Neural crest cell (in vitro differentiated cells): ENCODE data around the gene SLC35F6. TPM values are rescaled to one million over a fixed set of nuclear protein-coding genes. Genes with fewer than 3 reads are reported as not detected.

Source experiments
- DNase-seq: peaks from one replicate; pipeline ENCODE4 v3.0.0; 2021; ENCODE audit warnings: low read depth, mixed read lengths, low spot score
- H3K27ac Mint-ChIP-seq: one replicate; pipeline ENCODE4 v1.8.0; 2021; ENCODE audit warnings: mild to moderate bottlenecking, mixed read lengths; ENCODE audit not compliant: unreplicated experiment
- H3K27me3 Mint-ChIP-seq: 2 replicates; pipeline ENCODE4 v1.8.0; 2021; ENCODE audit warnings: low read depth, mild to moderate bottlenecking, mixed read lengths
- H3K36me3 Mint-ChIP-seq: 2 replicates; pipeline ENCODE4 v1.8.0; 2021; ENCODE audit warnings: low read depth, mild to moderate bottlenecking, mixed read lengths
- H3K4me1 Mint-ChIP-seq: 2 replicates; pipeline ENCODE4 v1.8.0; 2021; ENCODE audit warnings: mixed read lengths
- H3K4me3 Mint-ChIP-seq: one replicate; pipeline ENCODE4 v1.8.0; 2021; ENCODE audit warnings: mild to moderate bottlenecking, mixed read lengths
- H3K9me3 Mint-ChIP-seq: 2 replicates; pipeline ENCODE4 v1.8.0; 2021; ENCODE audit warnings: mixed read lengths
- total RNA-seq: library from RNA; stranded (reverse); gene quantifications from 2 replicates; pipeline ENCODE4 v1.2.1, GENCODE V29; 2021
- TF ChIP-seq, protein P1 (sequence below): fragments of 200-600 bp; sonication (generic); conservative IDR thresholded peaks from 2 replicates; pipeline ENCODE4 v1.5.0; 2021; ENCODE audit warnings: antibody characterized with exemption, mild to moderate bottlenecking

SLC35F6 gene
- total RNA-seq, 1 donor from 2014 or later: 30.6 TPM

GRCh38 chr2:26767894-26768487, 3.9 kb downstream of the SLC35F6 start:
- Mint-ChIP-seq H3K27me3 (no peaks in the 10 kb centered on the region), H3K27ac (no peak overlapping the region), H3K4me3 (no peak overlapping the region), H3K4me1 (peaks cover 32% of the 10 kb centered on the region), H3K36me3 (no peaks in the 10 kb centered on the region), H3K9me3 (no peaks in the 10 kb centered on the region)
- DNase-seq: no peak
- TF ChIP-seq, protein P1, sequence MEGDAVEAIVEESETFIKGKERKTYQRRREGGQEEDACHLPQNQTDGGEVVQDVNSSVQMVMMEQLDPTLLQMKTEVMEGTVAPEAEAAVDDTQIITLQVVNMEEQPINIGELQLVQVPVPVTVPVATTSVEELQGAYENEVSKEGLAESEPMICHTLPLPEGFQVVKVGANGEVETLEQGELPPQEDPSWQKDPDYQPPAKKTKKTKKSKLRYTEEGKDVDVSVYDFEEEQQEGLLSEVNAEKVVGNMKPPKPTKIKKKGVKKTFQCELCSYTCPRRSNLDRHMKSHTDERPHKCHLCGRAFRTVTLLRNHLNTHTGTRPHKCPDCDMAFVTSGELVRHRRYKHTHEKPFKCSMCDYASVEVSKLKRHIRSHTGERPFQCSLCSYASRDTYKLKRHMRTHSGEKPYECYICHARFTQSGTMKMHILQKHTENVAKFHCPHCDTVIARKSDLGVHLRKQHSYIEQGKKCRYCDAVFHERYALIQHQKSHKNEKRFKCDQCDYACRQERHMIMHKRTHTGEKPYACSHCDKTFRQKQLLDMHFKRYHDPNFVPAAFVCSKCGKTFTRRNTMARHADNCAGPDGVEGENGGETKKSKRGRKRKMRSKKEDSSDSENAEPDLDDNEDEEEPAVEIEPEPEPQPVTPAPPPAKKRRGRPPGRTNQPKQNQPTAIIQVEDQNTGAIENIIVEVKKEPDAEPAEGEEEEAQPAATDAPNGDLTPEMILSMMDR: no peak

DNA sequence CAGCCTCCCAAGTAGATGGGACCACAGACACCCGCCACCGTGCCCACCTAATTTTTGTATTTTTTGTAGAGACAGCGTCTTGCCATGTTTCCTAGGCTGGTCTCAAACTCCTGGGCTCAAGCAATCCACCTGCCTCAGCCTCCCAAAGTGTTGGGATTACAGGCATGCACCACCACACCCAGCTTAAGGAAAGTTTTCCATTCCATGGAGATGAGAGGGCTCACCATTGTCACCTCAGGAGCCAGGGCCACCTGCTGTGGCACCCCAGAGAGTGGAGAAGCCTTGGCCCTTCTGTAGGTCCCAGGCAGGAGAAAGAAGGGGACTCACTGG, 4.6 kb downstream of the SLC35F6 start:
- Mint-ChIP-seq H3K36me3 (no peaks in the 10 kb centered on the region), H3K4me1 (peaks cover 28% of the 10 kb centered on the region), H3K9me3 (no peaks in the 10 kb centered on the region), H3K27ac (no peak overlapping the region), H3K4me3 (no peak overlapping the region), H3K27me3 (no peaks in the 10 kb centered on the region)
- TF ChIP-seq, protein P1: no peak
- DNase-seq: no peak

GRCh38 chr2:26769089-26769761, 5.1 kb downstream of the SLC35F6 start:
- H3K27ac Mint-ChIP-seq: peak overlapping the region; percentile 35

DNA sequence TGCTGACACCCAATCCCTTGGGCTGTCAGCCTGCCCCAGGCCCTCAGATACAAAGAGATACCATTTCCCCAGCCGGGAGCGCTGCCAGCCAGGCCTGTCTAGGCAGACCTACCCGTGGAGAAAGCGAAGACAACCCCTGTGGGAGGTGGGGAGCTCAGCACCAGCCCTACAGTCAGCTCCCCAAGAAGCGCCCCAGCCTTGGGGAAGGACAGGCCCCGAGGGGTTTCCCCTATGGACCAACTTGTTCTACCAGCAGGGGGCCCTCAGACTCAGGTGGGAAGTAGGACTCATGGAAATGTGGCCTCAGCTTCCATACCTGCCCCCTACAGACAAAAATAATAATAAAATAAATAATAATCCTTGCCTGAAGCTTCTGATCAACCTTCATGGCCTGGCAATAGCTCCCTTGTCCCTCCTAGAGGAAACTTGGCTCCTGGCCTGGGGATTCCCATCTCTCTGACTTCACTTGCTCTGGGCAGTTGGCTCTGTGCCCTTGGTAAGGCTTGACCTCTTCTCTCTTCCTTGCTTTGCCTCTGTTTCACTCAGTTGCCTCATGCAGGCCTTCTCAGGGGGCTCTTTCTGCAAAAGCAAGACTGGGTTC, 7.0 kb downstream of the SLC35F6 start:
- TF ChIP-seq, protein P1: peak; percentile 47
- Mint-ChIP-seq H3K27me3 (no peaks in the 10 kb centered on the region), H3K27ac (no peak overlapping the region), H3K4me3 (no peak overlapping the region), H3K4me1 (peaks cover 11% of the 10 kb centered on the region), H3K36me3 (no peaks in the 10 kb centered on the region), H3K9me3 (no peaks in the 10 kb centered on the region)
- DNase-seq: no peak

More at GRCh38 chr2:26769089-26769761, 5.1 kb downstream of the SLC35F6 start:
- Mint-ChIP-seq H3K4me3 (no peak overlapping the region), H3K36me3 (no peaks in the 10 kb centered on the region), H3K4me1 (peaks cover 26% of the 10 kb centered on the region), H3K27me3 (no peaks in the 10 kb centered on the region), H3K9me3 (no peaks in the 10 kb centered on the region)
- TF ChIP-seq, protein P1: no peak
- DNase-seq: no peak

DNA sequence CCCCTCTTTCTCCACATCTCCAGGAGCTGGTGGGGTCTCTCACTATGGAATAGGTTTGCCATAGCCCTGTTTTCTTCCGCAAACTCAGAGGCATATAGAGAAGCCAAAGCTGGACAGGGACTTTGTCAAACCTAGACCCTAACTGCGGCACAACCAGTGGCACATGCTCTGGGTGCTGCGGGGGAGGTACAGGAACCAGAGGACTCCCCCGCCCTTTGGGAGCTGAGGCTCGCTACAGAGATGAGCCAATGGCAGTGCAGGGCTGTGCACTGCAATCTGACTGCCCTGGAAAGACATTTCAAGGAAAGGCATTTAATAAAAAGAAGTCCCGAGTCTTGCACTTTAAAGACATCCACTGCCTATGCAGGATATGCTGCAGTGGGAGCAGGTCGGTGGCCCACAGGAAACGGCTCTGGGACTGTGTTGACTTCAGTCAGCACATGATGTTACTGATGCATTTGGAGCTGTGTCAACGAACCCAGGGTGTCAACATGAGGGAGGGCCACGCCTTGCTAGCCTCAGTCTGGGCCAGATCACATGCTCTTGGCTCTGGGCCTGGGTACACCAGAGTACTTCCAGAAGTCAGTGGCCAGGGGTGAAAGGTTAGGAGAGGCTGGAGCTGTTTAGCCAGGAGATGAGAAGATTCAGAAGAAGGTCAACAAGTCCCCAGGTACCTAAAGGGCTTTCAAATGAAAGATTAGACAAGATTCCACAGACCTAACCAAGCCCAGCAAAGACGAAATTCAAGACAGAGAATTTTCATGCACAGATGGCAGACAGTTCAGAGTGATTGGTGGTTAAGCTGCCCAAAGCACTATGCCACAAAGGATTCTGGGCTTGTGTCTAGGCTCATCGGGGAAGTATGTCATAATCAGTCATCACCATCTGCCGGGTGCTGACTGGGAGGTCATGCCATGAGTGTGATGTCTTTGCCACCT, 8.2 kb downstream of the SLC35F6 start:
- no peak for DNase-seq
- TF ChIP-seq, protein P1: no peak
- peak overlapping the region; percentile 7 for H3K27ac Mint-ChIP-seq
- no peaks in the 10 kb centered on the region for H3K36me3 Mint-ChIP-seq
- H3K9me3 Mint-ChIP-seq: no peaks in the 10 kb centered on the region
- no peaks in the 10 kb centered on the region for H3K27me3 Mint-ChIP-seq
- H3K4me3 Mint-ChIP-seq: no peak overlapping the region
- H3K4me1 Mint-ChIP-seq: peaks cover 10% of the 10 kb centered on the region
